SK-N-SH (cell line): ENCODE measurements around the gene TBC1D21.

Experiments
- CTCF ChIP-seq: fragments of 200-600 bp; sonication (generic); IDR thresholded peaks from 2 replicates; pipeline ENCODE4 v1.6.1; 2017; ENCODE audit warnings: antibody characterized with exemption, mild to moderate bottlenecking, moderate library complexity
- EP300 ChIP-seq, 2 experiments: IDR thresholded peaks; 2 replicates each; pipeline versions ENCODE4 v1.4.0 to v1.6.1; 2012; ENCODE audit warnings: borderline replicate concordance in 1 of 2, low read depth in 1 of 2, low read length in 1 of 2
- EZH2phosphoT487 ChIP-seq: fragments of 200-600 bp; sonication (generic); IDR thresholded peaks from 2 replicates; pipeline ENCODE4 v1.6.1; 2017; ENCODE audit warnings: low read depth, mixed run types, mild to moderate bottlenecking, antibody characterized with exemption, moderate library complexity, borderline replicate concordance
- FOXM1 ChIP-seq: IDR thresholded peaks from 2 replicates; pipeline ENCODE4 v1.4.0; 2012; ENCODE audit warnings: low read depth, mild to moderate bottlenecking
- MEF2A ChIP-seq: IDR thresholded peaks from 2 replicates; pipeline ENCODE4 v1.4.0; 2012; ENCODE audit warnings: low read depth, borderline replicate concordance
- MXI1 ChIP-seq: IDR thresholded peaks from 2 replicates; pipeline ENCODE4 v1.6.1; 2012; ENCODE audit warnings: mild to moderate bottlenecking, low read depth, low read length, improper control_type of control experiment
- POLR2AphosphoS5 ChIP-seq: IDR thresholded peaks from 2 replicates; pipeline ENCODE4 v1.6.1; 2012; ENCODE audit warnings: low read depth, low read length
- RAD21 ChIP-seq: IDR thresholded peaks from 2 replicates; pipeline ENCODE4 v1.6.1; 2012; ENCODE audit warnings: mild to moderate bottlenecking, low read length
- SIN3A ChIP-seq: IDR thresholded peaks from 2 replicates; pipeline ENCODE4 v1.6.1; 2012; ENCODE audit warnings: low read depth, mild to moderate bottlenecking, low read length, moderate library complexity, borderline replicate concordance
- USF2 ChIP-seq: fragments of 150-350 bp; IDR thresholded peaks from 2 replicates; pipeline ENCODE4 v1.6.1; 2017; ENCODE audit warnings: antibody characterized with exemption, low read length, low read depth, borderline replicate concordance
- YY1 ChIP-seq: IDR thresholded peaks from 2 replicates; pipeline ENCODE4 v1.4.0; 2012; ENCODE audit warnings: low read depth, mild to moderate bottlenecking
- TF ChIP-seq, protein P1 (sequence below): IDR thresholded peaks from 2 replicates; pipeline ENCODE4 v1.4.0; 2012; ENCODE audit warnings: low read depth

- TF ChIP-seq YY1 = no peak
- TF ChIP-seq CTCF = no peak
- TF ChIP-seq FOXM1 = no peak
- TF ChIP-seq EZH2phosphoT487 = no peak
- TF ChIP-seq MXI1 = no peak
- TF ChIP-seq EP300 (IDR thresholded peaks at IDR 0.05; ENCODE audit: borderline replicate concordance in 1 of 2, low read depth in 1 of 2, low read length in 1 of 2) = no peak
- no peak for TF ChIP-seq RAD21
- no peak for TF ChIP-seq POLR2AphosphoS5
- TF ChIP-seq, protein P1, sequence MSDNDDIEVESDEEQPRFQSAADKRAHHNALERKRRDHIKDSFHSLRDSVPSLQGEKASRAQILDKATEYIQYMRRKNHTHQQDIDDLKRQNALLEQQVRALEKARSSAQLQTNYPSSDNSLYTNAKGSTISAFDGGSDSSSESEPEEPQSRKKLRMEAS = no peak
- no peak for TF ChIP-seq MEF2A
- no peak for TF ChIP-seq SIN3A
- TF ChIP-seq USF2 = no peak
Measured at GRCh38 chr15:73928971-73929627, 55.7 kb downstream of the TBC1D21 start.
